Measurements from ENCODE around the gene ZNF12. TPM values are rescaled to one million over a fixed set of nuclear protein-coding genes. Genes with fewer than 3 reads are reported as not detected.
"Not testable (repeated sequence)": the region's sequence is repeated elsewhere in the genome, so short reads cannot be mapped to it uniquely, and the experiment has no call there.

Gene ZNF12
- total RNA-seq, 1 donor from 2014 or later = 21.1 TPM

DNA sequence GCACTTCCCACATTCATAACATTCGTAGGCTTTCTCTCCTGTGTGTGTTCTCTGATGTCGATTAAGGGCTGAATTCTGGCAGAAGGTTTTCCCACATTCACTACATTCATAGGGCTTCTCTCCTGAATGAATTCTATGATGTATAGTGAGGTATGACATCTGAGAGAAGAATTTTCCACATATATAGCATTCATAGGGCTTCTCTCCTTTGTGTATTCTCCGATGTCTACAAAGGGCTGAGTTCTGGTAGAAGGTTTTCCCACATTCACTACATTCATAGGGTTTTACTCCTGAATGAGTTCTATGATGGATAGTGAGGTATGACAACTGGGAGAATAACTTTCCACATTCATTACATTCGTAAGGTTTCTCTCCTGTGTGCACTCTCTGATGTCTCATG, 15.6 kb downstream of the ZNF12 start:
- H3K4me1 Mint-ChIP-seq (ENCODE audit: low read depth, unreplicated experiment) = no peaks in the 10 kb centered on the region
- peaks cover 75% of the 10 kb centered on the region for H3K36me3 Mint-ChIP-seq (ENCODE audit: low read depth, unreplicated experiment)
- Histone ChIP-seq H3K27me3 (ENCODE audit: insufficient read depth, low read length) (no peaks in the 10 kb centered on the region), H3K36me3 (ENCODE audit: insufficient read depth, low read length) (peaks cover 92% of the 10 kb centered on the region), H2AFZ (ENCODE audit: low read depth, low read length) (no peak overlapping the region), H4K20me1 (ENCODE audit: insufficient read depth, low read length) (peaks cover 4% of the 10 kb centered on the region), H3K27ac (ENCODE audit: low read depth, low read length) (no peak overlapping the region), H3K4me2 (ENCODE audit: low read length) (no peak overlapping the region), H3K9ac (ENCODE audit: low read length) (no peak overlapping the region), H3K4me3 (ENCODE audit: insufficient read depth, low read depth, low read length) (no peak overlapping the region), H3K79me2 (ENCODE audit: insufficient read depth, low read length) (peaks cover 3% of the 10 kb centered on the region), H3K9me3 (ENCODE audit: insufficient read depth, low read depth, low read length) (peaks cover 96% of the 10 kb centered on the region), H3K4me1 (ENCODE audit: insufficient read depth, low read length) (no peaks in the 10 kb centered on the region)
- no peak overlapping the region for H3K27ac Mint-ChIP-seq (ENCODE audit: unreplicated experiment)
- TF ChIP-seq, protein P1, sequence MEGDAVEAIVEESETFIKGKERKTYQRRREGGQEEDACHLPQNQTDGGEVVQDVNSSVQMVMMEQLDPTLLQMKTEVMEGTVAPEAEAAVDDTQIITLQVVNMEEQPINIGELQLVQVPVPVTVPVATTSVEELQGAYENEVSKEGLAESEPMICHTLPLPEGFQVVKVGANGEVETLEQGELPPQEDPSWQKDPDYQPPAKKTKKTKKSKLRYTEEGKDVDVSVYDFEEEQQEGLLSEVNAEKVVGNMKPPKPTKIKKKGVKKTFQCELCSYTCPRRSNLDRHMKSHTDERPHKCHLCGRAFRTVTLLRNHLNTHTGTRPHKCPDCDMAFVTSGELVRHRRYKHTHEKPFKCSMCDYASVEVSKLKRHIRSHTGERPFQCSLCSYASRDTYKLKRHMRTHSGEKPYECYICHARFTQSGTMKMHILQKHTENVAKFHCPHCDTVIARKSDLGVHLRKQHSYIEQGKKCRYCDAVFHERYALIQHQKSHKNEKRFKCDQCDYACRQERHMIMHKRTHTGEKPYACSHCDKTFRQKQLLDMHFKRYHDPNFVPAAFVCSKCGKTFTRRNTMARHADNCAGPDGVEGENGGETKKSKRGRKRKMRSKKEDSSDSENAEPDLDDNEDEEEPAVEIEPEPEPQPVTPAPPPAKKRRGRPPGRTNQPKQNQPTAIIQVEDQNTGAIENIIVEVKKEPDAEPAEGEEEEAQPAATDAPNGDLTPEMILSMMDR (IDR thresholded peaks at IDR 0.05; ENCODE audit: insufficient read depth, low read depth, low read length) = no peak
- TF ChIP-seq EZH2 (IDR thresholded peaks at IDR 0.05; ENCODE audit: insufficient read depth, low read length) = no peak
- H3K27me3 Mint-ChIP-seq (ENCODE audit: low read depth, unreplicated experiment) = no peaks in the 10 kb centered on the region
- DNase-seq (ENCODE audit: low read depth) (no peak), FAIRE-seq (no peak)
- H3K4me3 Mint-ChIP-seq (ENCODE audit: unreplicated experiment) = no peak overlapping the region
- peaks cover 81% of the 10 kb centered on the region for H3K9me3 Mint-ChIP-seq (ENCODE audit: unreplicated experiment)

- no peaks in the 10 kb centered on the region for H3K4me1 Mint-ChIP-seq (ENCODE audit: low read depth, unreplicated experiment)
- H3K9me3 Mint-ChIP-seq (ENCODE audit: unreplicated experiment) = peaks cover 86% of the 10 kb centered on the region
- H3K36me3 Mint-ChIP-seq (ENCODE audit: low read depth, unreplicated experiment) = peaks cover 37% of the 10 kb centered on the region
Observed at GRCh38 chr7:6680146-6680545, 26.6 kb downstream of the ZNF12 start.

GRCh38 chr7:6675807-6676405, 30.8 kb downstream of the ZNF12 start:
- no peaks in the 10 kb centered on the region for H3K4me1 ChIP-seq (ENCODE audit: insufficient read depth, low read length)
- TF ChIP-seq, protein P1 (IDR thresholded peaks at IDR 0.05; ENCODE audit: insufficient read depth, low read depth, low read length) = no peak
- no peak overlapping the region for H3K27ac ChIP-seq (ENCODE audit: low read depth, low read length)
- DNase-seq (ENCODE audit: low read depth) = no peak
- H3K27ac Mint-ChIP-seq (ENCODE audit: unreplicated experiment) = no peak overlapping the region
- no peak overlapping the region for H3K4me3 ChIP-seq (ENCODE audit: insufficient read depth, low read depth, low read length)
- no peaks in the 10 kb centered on the region for H3K4me1 Mint-ChIP-seq (ENCODE audit: low read depth, unreplicated experiment)
- no peak overlapping the region for H3K4me3 Mint-ChIP-seq (ENCODE audit: unreplicated experiment)
- no peak for FAIRE-seq
- no peak overlapping the region for H3K9ac ChIP-seq (ENCODE audit: low read length)
- no peaks in the 10 kb centered on the region for H3K27me3 ChIP-seq (ENCODE audit: insufficient read depth, low read length)
- peaks cover 10% of the 10 kb centered on the region for H3K36me3 Mint-ChIP-seq (ENCODE audit: low read depth, unreplicated experiment)
- no peaks in the 10 kb centered on the region for H3K79me2 ChIP-seq (ENCODE audit: insufficient read depth, low read length)
- no peaks in the 10 kb centered on the region for H4K20me1 ChIP-seq (ENCODE audit: insufficient read depth, low read length)
- H2AFZ ChIP-seq (ENCODE audit: low read depth, low read length) = no peak overlapping the region
- no peak overlapping the region for H3K4me2 ChIP-seq (ENCODE audit: low read length)
- H3K9me3 Mint-ChIP-seq (ENCODE audit: unreplicated experiment) = peaks cover 75% of the 10 kb centered on the region
- H3K27me3 Mint-ChIP-seq (ENCODE audit: low read depth, unreplicated experiment) = no peaks in the 10 kb centered on the region
- H3K36me3 ChIP-seq (ENCODE audit: insufficient read depth, low read length) = no peaks in the 10 kb centered on the region
- H3K9me3 ChIP-seq (ENCODE audit: insufficient read depth, low read depth, low read length) = peaks cover 48% of the 10 kb centered on the region

More at GRCh38 chr7:6680146-6680545, 26.6 kb downstream of the ZNF12 start:
- H3K27ac Mint-ChIP-seq (ENCODE audit: unreplicated experiment) = no peak overlapping the region
- no peak for TF ChIP-seq EZH2 (IDR thresholded peaks at IDR 0.05; ENCODE audit: insufficient read depth, low read length)
- TF ChIP-seq, protein P1 (IDR thresholded peaks at IDR 0.05; ENCODE audit: insufficient read depth, low read depth, low read length) = no peak
- no peaks in the 10 kb centered on the region for H3K79me2 ChIP-seq (ENCODE audit: insufficient read depth, low read length)
- no peak overlapping the region for H3K4me3 ChIP-seq (ENCODE audit: insufficient read depth, low read depth, low read length)
- H3K27ac ChIP-seq (ENCODE audit: low read depth, low read length) = no peak overlapping the region
- H3K9ac ChIP-seq (ENCODE audit: low read length) = no peak overlapping the region
- no peaks in the 10 kb centered on the region for H3K27me3 Mint-ChIP-seq (ENCODE audit: low read depth, unreplicated experiment)
- H3K4me2 ChIP-seq (ENCODE audit: low read length) = no peak overlapping the region
- no peak for FAIRE-seq
- H3K27me3 ChIP-seq (ENCODE audit: insufficient read depth, low read length) = no peaks in the 10 kb centered on the region
- no peak overlapping the region for H2AFZ ChIP-seq (ENCODE audit: low read depth, low read length)
- peaks cover 63% of the 10 kb centered on the region for H3K9me3 ChIP-seq (ENCODE audit: insufficient read depth, low read depth, low read length)
- peaks cover 5% of the 10 kb centered on the region for H3K36me3 ChIP-seq (ENCODE audit: insufficient read depth, low read length)
- H3K4me1 ChIP-seq (ENCODE audit: insufficient read depth, low read length) = no peaks in the 10 kb centered on the region
- H4K20me1 ChIP-seq (ENCODE audit: insufficient read depth, low read length) = no peaks in the 10 kb centered on the region
- DNase-seq (ENCODE audit: low read depth) = no peak
- H3K4me3 Mint-ChIP-seq (ENCODE audit: unreplicated experiment) = no peak overlapping the region

- FAIRE-seq; H3K4me1 Mint-ChIP-seq (ENCODE audit: low read depth, unreplicated experiment); H3K36me3 ChIP-seq (ENCODE audit: insufficient read depth, low read length); H3K27me3 Mint-ChIP-seq (ENCODE audit: low read depth, unreplicated experiment); H3K27ac ChIP-seq (ENCODE audit: low read depth, low read length); H3K27ac Mint-ChIP-seq (ENCODE audit: unreplicated experiment); H3K4me3 Mint-ChIP-seq (ENCODE audit: unreplicated experiment); H3K27me3 ChIP-seq (ENCODE audit: insufficient read depth, low read length); H3K4me2 ChIP-seq (ENCODE audit: low read length); H4K20me1 ChIP-seq (ENCODE audit: insufficient read depth, low read length); H3K4me1 ChIP-seq (ENCODE audit: insufficient read depth, low read length); H3K4me3 ChIP-seq (ENCODE audit: insufficient read depth, low read depth, low read length); H3K79me2 ChIP-seq (ENCODE audit: insufficient read depth, low read length); H2AFZ ChIP-seq (ENCODE audit: low read depth, low read length); DNase-seq (ENCODE audit: low read depth); H3K9ac ChIP-seq (ENCODE audit: low read length): not testable (repeated sequence)
- peaks cover 24% of the 10 kb centered on the region for H3K9me3 ChIP-seq (ENCODE audit: insufficient read depth, low read depth, low read length)
- Mint-ChIP-seq H3K36me3 (ENCODE audit: low read depth, unreplicated experiment) (peaks cover 17% of the 10 kb centered on the region), H3K9me3 (ENCODE audit: unreplicated experiment) (peaks cover 70% of the 10 kb centered on the region)
Observed at GRCh38 chr7:6670851-6671250, 35.9 kb downstream of the ZNF12 start.
